NCI-H1048 (cell line): Measurements from ENCODE around the gene TMOD1.

Experiments
- DNase-seq: peaks from one replicate; lab custom pipeline; 2025; lab: John Stamatoyannopoulos, UW

Gene TMOD1

DNA sequence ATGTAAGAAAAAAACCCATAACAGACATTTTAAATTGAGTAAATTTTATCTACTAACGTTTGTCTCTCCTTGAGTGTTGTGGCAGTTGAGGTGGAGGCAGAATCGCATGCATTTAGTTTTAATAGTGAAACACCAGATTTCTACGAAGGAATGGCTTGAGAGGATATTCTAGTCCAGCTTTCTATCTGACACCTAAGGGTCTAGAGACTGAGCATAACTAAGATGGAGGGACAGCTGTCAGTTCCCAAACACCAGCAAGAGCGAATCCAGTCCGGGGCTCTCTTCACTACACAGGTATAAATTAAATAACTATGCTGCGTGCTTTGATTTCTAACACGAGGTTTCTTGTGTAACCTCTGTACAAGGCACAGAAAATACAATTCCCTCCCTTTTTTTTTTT, 133.6 kb downstream of the TMOD1 start:
- DNase-seq: no peak

- no peak for DNase-seq
Observed at GRCh38 chr9:97636903-97637302, 135.4 kb downstream of the TMOD1 start.

DNA sequence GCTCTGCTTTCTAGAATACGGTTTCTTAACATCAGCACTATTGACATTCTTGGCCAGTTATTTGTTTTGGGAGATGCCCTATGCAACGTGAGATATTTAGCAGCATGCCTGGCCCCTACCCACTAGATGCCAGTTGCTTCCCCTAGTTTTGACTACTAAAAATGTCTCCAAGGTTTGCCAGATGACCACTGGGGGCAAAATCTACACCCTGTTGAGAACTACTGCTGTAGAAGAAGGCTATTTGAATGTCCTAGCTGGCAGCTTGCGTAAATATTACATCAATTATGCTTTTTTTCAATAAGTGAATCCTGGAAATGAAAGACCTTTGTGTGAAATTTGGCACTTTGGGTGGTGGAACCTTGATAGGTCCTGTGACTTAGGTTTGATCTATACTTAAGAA, 137.2 kb downstream of the TMOD1 start:
- DNase-seq: no peak

DNA sequence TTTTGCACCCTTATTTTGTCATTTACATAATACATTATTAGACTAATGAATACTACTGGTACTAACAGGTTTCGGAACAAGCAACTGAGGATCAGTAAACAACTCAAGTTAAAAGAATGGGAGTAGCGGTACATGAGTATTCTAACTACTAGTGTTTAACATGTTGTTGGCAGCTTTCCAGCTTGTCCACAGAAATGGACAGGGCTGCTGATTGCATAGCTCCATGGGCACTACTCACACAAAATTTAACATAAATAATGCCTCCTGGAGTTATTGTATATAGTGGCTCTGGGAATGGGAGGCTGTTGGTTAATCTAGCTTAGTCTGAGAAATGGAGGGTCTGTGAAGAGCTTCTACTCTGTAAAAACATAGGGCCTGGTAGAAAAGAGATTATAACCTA, 138.9 kb downstream of the TMOD1 start:
- no peak for DNase-seq

- DNase-seq: no peak
Observed at GRCh38 chr9:97645720-97646119, 144.3 kb downstream of the TMOD1 start.

GRCh38 chr9:97647996-97648395, 146.5 kb downstream of the TMOD1 start:
- DNase-seq: no peak
